GM21360 (cell line): ENCODE measurements around the gene TM7SF2.
A peak's percentile ranks its signal among the peaks of the same experiment; 100 is the strongest.

ENCODE experiments used
- ATAC-seq: cut with Tn5 transposase; IDR thresholded peaks from one replicate; pipeline ENCODE4 v1.9.1; 2021; ENCODE audit warnings: mild to moderate bottlenecking, moderate library complexity; ENCODE audit not compliant: unreplicated experiment

The TM7SF2 gene

DNA sequence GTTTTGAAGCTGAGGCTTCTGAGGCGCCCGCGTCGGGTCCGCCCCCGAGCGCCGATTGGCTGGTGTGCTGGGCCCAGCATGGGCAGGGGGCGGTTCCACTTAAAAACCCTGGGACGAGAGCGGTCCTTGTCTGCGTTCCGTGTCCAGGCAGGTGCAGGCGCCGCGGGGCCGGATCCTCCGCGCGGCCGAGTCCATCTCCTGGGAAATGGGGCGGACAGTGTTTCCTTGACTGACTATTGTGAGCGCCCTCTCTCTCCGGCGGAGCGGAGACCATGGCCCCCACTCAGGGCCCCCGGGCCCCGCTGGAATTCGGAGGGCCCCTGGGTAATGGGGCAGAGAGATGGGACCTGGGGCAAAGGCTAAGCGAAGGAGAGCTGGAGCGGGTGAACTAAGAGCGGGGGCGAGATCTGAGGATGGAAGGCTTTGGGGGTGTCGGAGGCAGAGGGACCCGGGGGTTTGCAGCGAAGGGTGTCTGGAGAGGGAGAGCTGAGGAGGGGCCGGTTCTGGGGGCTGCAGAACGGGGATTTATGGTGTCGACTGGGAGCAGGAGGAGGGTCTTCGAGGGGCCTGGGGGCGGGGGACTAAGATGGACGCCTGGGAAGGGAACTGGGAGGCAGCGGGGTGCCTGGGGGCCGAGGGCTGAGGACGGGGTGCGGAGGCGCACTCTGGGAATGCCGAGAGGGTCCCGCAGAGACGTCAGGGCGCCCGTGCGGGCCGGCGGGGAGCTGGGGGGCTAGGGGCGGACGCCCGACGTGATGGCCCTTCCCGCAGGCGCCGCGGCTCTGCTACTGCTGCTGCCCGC is at the start of gene TM7SF2:
Gene TM7SF2 (plus strand): TSS at position 129 of the 802 bp plus-strand sequence. CDS start 144 bp downstream, at position 273.
- ATAC-seq: peak; percentile 43

DNA sequence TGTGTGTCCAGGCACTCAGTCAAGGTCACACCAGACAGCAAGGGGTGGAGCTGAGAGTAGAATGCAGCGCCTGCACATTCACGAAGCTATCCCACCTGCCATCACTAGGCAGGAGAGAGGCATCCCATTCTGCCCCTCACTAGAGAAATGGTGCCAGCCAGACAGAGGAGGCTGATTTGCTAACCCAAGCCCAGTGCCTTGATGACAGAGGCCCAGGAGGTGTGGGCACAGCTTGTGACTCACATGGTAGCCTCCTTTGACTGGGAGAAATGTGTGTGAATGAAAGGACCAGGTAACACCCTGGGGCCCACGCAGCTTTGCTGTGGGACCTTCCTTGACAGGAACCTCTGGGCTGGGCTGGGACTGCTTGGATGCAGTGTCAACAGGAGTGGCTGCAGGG is 48.1 kb upstream of the TM7SF2 start:
- ATAC-seq: no peak

DNA sequence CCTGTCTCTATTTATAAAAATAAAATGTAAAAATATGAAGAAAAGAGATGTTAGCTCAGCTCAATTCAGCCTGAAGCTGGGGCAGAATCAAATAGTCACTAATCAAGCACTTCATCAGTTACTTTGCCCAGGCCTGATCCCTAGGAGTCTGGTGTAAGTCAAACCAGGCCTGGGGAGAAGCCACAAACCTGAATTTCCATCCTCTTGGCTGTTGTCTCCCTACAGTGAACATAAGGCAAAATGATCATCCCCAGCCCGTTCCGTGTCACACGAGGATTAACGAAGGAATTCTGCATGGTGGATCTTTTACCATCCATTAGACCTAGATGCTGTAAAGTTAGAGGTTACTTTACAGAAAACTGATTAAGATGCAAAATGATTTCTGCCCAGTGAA is 46.8 kb upstream of the TM7SF2 start:
- ATAC-seq: no peak

DNA sequence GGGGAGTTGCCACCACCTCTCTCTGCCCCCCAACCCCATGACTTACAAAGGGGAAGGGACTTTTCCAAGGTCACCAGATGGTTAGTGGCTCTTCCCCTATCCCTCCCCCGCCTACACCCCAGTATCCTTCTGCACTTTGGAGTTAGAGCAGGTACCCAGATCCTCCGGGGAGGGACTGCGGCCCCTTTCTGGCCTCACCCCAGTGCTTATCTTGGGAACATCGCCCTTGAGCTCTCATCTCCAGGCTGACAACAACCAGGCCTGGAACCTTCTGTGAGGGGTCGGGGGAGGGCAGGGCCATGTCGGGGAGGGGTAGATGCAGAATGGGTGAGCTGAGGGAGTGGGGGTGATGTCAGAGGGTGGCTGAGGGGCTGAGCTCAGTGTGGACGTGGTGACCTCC is 45.8 kb upstream of the TM7SF2 start:
- no peak for ATAC-seq

DNA sequence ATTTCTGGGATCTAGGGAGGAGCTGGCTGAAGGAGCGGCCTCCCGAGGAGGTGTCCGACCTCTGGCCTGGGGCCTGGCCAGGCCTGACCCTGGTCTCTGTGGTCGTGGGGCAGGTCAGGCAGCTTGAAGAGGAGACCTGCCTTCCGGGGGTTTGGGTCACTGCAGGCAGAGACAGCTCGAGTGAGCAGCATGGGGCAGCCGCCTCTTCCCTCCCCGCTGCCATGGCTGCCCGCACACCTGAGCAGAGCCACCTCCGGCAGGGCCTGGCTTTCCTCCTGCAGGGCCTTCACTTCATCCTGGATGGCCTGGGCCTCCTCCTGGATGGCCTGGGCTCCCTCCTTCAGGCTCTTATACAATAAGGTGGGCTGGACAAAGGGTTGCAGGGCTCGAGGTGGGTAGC is 45.4 kb upstream of the TM7SF2 start:
- ATAC-seq: no peak

DNA sequence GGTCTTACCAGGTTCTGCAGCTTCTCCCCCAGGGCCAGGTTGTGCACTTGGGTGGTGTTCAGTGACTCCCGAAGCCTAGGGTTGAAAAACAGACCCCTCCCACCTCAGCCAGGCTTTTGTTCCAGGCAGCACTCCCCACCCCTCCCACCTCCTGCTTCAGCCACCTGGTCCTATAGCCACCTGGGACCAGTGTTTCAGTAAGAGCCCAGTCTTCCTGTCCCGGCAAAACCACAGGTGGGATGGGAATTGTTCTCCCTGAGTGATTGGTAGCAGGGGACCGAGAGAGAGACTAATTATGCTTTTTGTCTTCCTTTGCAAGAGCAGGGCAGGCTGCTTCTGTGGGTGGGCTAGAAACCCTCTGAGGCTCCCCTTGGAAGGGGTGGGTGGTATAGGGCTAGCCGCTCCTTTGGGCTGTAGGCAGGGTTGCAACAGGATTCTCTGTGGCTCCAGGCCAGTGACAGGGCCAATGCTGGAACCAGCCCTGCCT is 44.8 kb upstream of the TM7SF2 start:
- no peak for ATAC-seq

DNA sequence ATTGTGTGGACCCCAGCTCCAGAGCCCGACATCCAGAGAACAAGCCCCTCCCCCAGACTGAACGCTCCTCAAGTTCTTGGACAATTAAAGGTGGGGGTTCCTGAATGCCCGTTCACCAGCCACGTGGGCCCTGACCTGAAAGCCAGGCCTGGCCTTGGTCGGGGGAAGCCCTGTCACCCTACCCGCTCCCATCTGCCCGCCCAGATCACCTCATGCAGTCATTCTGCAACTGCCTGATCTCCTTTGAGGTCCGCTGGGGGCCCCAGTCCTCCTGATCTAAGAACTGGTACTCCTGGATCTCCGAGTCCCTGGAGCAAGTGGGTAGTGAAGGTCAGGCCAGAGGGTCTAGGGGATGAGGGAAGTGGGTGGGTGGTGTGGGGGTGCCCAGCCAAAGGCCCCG is 44.2 kb upstream of the TM7SF2 start:
- no peak for ATAC-seq

DNA sequence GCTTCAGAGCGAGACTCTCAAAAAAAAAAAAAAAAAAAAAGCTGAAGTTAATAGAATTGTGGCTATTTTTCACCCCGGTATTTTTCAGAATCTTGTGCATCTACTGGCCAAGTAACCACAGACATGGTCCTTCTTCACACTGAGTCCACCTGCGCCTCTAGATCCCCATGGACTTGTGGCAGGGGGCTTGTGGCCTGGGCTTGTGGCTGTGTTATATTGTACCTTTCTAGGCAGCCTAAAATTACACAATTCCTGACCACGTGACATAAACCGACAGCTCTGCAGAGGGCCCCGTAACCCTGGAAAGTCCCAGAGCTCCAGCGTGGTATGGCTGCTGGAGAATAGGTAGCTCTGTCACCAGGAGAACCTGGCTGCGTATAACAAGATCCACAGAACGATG is 42.5 kb upstream of the TM7SF2 start:
- ATAC-seq: no peak

DNA sequence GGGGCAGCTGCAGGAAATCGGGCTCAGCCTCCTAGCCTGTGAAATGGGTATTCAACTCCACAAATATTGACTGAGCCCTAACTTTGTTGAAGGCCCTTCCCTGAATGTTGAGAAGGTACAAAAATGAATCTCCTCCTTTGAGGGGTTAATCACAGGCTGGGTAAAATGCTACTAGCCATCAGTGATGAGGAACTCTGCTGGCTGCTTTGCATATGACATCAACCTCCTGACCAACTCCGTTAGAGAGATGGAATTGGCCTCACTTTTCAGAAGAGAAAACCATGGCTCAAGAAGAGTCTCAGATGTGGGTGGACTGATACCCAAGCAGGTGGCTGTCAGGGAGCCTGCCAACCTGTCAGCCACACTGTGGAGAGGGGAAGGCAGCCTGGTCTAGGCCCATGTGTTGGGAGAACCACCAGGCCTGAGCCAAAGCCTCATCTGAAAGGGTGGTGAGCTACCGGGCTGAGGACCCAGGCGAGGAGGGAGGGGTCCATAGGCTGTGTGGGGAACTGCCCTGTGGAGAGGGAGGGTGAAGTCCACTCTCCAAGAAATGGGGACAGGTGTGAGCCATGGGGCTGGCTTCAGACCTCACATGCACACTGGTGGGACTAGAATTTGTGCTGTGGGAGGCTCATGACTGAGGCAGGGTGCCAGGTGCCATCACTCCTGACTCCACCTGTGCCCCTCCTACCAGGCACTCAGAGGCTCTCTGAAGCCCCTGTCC is 39.6 kb upstream of the TM7SF2 start:
- ATAC-seq: no peak

DNA sequence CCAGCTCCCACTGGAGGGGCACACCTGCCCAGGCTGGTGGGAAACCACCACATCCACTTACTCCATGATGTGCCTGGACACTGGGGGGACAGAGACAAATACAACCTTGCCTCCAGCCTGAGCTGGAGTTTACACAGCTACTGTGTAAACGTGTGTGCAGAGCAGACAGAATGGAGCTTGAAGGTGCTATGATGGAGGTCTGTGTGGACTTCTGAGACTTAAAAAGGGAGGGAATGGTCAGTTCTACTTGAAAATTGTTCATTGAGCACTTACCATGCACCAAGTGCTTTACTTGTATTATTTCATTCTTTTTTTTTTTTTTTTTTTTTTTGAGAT is 39.1 kb upstream of the TM7SF2 start:
- no peak for ATAC-seq

DNA sequence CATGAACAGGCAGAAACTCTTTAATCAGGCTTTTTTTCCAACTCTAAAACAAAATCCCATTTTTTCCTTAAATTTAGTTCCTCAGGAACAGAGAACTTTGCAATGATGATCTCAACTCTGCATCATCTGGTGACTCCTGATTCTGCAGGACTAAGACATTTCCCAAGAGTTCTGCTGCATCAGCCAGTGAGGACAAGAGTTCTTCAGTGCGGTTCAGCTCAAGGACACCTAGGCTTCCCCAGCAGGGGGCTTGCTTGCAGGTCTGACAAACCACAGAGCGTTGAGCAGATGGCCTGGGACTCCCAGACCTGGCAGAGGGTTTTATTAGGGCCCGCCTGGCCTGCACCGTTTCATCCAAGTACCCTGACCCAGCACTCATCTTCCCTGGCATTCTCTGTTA is 34.2 kb upstream of the TM7SF2 start:
- ATAC-seq: no peak

DNA sequence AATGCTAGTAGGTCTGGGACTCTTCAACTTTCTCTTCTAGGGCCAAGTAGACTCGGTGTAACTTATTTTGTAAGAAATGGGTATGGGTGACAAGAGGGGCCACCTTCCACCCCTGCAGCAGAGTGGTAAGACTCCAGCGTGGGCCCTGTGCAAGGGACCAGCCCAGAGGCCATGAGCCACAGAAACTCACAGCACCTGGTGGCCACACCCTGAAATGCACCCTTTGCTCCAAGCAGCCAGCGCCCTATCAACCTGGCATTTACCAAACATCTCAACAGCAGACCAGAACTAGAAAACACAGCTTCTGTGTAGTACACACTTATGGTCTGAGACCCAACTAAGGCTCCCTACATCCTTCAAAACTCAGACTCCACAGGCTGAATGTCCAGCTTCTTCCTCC is 33.5 kb upstream of the TM7SF2 start:
- no peak for ATAC-seq

DNA sequence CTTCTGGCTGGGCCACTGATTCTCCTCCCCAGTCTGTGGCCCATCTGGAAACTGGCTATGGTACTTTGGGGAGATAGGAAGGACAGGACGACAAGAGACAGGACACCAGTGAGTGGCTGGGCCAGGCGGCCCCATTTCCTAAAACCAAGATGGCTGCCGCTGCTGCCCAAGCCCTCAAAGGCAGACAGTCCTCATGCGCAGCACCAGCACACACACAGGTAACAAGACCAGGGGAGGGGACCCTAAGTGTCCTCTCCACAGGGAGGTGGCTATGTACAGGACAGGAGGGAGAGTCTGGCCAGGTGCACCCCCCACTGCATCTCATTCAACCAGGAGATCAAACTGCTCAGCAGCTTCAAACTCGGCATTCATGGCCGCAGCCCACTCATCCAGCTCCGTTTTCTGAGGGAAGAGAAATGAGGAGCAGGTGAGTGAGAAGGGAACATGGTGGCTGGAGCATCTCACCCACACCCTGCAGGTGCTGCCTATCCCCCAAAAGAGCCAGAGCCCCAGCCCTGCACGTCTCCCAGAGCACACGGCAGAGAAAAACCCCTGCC is 32.8 kb upstream of the TM7SF2 start:
- ATAC-seq: no peak

DNA sequence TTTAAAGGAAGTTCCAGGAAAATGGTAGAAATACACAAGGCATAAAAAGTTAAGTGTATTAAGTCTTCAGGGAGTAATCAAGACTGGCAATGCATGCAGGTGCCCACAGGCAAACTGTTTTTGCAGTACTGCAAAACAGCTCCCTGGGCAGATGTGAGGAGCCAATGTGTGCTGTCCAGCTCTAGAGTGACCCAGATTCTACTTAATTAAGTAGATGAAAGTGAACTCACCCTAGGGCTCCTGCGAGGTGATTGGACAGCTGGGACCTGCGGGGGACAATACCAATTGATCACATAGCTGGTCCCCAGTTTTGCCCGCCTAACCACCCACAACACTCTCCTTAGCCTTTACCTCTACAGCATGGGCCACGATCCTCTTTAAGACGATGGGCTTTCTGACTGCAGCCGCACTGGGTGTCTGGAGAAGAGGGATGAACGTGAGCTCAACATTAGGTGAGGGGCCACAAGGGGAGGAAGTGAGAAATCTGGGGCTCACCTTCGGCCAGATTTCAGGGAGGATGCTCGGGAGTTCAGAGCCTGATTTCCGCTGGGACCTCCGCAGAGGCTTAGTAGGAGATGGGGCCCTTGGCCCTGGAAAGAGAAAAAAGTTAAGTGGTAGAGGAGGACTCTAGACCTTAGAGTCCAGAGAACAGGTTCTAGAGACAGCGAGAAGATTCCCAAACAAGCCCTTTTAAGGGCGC is 28.4 kb upstream of the TM7SF2 start:
- ATAC-seq: no peak

DNA sequence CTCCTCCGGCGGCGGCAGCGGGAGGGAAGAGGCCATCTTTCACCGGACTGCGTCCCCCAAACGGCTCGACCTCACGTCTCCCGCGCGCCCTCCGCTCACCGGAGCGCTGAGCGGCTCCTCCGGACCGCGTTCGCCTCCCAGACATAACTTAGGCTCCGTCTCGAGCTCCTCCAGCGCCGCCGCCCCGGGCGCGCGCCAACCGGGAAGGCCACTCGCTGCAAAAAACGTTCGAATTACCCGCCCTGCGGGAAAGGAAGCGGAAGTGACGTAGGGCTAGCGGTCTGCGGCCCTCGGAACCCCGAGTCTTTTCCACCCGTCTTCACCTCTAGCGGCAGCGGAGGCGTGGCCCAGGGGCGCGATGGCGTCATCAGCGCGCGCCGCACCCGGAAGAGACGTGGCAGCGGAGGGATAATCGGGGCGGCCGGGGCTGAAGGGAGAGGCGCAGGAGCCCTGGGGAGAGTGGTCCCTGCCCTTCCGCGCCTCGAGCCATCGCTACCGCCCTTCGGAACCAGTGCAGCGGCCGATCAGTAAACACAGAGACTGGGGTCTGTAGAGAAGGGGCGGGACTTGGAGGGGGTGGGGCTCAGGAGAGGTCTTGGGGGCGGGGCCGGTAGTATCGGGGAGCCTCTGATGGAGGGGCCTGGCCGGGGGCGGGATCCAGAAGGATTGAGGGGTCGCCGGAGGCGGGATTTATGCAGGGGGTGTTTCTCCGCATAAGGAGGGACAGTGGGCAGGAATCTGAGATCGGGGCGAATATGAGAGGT is 27.7 kb upstream of the TM7SF2 start, which contains the start of the genes CDCA5 and ZFPL1:
Gene CDCA5 (minus strand): TSS at position 207 of the 764 bp plus-strand sequence. CDS start 62 bp downstream, at position 145.
Gene ZFPL1 (plus strand): TSS at position 389 of the 764 bp plus-strand sequence. CDS start 477 bp downstream, outside the sequence.
- peak; percentile 76 for ATAC-seq

DNA sequence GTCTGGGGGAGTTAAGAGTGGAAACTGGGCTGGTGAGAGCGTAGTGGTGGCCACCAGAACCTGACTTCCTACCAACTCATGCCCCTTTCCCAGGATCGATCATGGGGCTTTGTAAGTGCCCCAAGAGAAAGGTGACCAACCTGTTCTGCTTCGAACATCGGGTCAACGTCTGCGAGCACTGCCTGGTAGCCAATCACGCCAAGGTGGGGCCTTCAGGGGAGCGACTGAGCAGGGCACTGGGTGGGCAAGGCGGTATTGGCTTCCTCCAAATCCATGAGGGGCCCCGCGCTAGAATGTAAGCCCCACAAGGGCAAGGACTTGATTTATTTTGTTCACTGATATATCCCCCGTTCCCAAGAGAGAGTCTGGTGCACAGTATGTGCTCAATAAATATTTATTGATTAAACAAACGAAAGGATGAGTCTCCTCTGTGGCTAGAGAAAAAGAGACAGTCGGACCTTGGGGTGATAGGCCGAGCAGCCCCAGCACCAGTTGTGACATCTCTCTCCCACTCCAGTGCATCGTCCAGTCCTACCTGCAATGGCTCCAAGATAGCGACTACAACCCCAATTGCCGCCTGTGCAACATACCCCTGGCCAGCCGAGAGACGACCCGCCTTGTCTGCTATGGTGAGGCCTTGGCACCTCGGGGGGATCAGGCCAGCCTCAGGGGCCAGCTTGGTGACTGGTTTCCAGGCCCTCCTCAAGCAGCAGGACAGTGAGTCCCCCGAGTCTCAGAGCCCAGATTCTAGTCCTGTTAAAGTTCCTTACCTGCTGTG is 26.9 kb upstream of the TM7SF2 start:
- no peak for ATAC-seq

DNA sequence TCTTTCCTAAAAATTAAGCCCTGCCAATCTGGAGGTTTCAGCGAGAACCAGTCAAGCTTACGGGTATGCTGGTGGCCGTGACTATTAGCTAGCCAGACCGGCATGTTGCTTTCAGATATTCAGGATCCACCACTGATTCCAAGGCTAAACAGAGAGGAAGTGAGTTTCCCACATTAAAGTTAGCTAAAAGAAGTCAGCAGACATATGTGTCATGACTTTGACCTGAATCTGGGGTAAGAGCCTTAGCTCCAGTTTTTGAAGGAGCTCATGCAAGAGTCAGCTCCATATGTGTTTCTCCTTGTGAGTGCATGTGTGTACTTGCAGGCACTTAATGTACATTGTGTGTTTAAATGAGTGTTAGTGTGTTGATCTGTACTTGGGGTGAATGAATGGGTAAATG is 26.2 kb upstream of the TM7SF2 start:
- no peak for ATAC-seq

DNA sequence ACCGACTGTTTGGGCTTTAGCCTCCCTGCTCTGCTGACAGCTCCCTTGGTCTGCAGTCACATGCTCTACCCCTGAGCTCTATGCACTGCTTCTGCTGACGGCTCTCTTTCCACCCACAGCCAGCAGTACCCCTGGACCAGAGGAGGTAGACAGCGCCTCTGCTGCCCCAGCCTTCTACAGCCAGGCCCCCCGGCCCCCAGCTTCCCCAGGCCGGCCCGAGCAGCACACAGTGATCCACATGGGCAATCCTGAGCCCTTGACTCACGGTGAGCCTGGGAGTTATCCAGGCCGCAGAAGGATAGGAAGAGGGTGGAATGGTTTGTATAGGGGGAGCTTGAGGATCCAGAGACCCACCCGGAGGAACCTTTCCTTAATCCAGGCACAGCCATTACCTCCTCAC is 24.9 kb upstream of the TM7SF2 start:
- no peak for ATAC-seq

DNA sequence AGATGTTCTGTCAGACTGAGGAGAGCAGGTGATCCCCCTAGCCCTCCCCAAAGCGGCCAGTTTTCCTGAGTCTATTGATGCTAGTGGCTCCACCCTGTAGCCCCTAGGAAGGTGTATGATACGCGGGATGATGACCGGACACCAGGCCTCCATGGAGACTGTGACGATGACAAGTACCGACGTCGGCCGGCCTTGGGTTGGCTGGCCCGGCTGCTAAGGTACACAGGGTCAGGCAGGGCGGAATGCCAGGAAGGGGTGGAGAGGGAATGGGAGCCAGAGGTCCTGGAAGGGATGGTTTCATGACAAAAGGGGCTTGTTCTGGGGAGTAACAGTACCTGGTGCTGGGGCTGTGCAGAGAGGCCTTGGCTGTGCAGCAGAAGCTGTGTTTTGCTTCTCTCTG is 24.5 kb upstream of the TM7SF2 start:
- ATAC-seq: no peak

DNA sequence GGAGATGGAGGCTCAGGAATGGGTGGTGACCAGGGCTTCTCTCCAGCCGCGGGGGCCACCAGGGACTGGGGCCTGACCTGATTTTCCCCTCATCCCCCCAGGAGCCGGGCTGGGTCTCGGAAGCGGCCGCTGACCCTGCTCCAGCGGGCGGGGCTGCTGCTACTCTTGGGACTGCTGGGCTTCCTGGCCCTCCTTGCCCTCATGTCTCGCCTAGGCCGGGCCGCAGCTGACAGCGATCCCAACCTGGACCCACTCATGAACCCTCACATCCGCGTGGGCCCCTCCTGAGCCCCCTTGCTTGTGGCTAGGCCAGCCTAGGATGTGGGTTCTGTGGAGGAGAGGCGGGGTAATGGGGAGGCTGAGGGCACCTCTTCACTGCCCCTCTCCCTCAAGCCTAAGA is 23.8 kb upstream of the TM7SF2 start:
- ATAC-seq: no peak
